Fibroblast of skin of right biceps (primary cell): ENCODE measurements around the gene APC2.

Experiments used
- DNase-seq: peaks from one replicate; pipeline ENCODE4 v3.0.0-alpha.2; 2013

The APC2 gene

GRCh38 chr19:1482361-1483130 is 32.6 kb downstream of the APC2 start:
- no peak for DNase-seq

DNA sequence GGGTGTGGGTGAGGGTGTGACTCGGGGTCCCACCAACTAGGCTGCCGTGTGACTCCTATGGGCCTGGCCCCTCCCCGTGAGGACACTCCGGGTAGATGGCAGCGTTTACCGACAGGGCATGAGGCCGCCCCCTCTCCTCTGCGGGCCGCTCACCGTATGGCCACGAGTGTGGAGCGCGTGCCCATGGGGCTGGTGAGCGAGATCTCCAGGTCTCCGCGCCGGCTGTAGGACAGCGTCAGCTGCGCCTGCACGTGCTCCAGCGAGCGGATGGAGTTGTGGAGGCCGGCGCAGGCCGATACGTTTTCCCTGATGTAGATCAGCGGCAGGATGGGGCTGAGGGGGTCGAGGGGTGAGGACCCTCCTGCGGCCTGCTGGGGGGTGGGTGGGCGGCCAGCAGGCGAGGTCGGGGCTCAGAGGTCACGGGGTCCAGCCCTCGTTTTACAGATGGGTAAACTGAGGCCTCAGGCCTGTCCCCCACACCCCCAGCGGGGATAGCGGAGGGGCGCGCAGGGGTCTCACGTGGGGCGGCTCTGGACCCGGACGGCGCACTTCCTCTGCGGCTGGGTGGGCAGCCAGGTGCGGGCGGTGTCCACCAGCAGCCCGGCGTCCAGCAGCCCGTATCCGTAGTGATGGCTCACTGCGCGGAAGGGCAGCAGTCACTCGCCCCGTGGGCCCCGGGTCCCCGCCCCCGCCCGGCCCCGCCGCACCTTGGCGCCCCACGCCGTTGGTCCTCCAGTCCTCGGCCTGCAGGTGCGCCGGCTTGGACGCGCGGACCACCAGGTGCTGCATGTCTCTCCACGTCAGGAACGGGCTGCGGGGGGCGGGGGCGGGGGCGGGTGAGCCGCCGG is 33.4 kb downstream of the APC2 start:
- no peak for DNase-seq

- no peak for DNase-seq
These were observed 34.1 kb downstream of the APC2 start for GRCh38 chr19:1483979-1484428.

- DNase-seq = no peak
These were observed 37.0 kb downstream of the APC2 start for GRCh38 chr19:1486720-1487575.

DNA sequence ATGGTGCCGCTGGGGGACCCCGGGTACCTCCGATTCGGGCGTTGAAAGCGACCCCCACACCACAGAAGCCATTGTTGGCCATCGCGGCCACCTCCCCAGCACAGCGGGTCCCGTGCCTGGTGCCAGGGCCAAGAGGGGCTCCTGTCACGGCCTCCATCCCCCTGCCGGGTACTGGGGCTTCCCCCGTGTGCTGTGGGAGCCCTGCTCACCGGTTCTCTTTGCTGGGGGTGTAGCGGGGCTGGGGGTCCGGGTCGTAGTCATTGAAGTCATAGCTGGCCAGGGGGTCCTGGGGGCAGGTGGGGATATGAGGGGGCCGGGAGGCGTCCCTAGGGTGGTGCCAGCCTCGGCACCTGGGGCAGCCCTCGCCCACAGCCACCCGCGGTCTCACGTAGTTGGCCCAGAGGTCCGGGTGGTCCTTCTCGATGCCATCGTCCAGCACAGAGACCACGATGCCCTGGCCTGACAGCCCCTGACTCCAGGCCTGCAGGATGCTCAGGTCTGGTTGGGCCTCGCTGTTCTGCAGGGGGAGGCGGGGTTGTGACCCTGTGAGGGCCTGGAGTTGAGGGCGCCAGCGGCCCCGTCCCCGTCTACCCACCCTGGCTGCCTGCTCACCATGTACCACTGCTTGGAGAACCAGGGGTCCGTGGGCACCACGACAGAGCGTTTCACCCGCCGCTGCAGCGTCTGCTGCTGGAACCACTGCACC is 37.8 kb downstream of the APC2 start:
- no peak for DNase-seq

- DNase-seq = no peak
These were observed 38.3 kb downstream of the APC2 start for GRCh38 chr19:1488282-1488601.

DNA sequence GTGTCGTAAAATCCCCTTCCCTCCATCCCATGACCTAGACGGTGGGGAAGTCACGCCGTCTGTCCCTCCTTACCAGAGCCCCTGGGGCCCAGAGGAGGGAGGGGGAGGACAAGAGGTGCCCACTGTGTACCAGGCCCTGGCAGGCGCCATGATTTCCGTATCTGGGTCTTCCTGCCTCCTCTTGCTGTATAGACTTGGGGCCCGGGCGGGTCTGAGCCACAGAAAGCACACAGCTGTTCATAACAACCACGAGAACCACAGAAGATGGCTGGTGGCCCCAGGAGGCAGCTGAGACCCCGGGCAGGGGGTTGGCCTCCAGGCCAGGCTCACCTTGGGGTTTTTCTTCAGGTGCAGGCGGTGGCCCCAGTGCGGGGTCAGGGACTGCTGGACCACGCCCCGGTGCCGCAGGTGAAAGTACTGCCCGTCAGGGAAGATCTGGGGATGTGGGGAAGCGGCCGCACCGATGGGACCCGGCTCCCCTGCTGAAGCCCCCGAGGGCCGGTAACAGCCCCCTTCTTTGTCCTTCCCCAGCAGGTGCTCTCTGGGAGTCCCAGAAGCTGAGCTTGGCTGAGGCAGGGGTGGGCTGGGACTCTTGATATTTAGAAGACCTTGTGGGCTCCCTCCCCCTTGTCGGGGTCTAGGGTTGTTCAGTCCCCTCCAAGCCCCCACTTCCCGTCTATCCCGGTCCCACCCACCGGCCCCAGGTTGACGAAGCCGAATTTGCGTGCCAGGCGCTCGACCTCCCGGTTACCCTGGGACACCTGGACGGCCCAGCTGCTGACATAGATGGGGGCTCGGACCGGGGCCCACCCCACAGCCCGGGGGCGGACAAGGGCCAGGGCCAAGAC is 39.8 kb downstream of the APC2 start:
- no peak for DNase-seq

DNA sequence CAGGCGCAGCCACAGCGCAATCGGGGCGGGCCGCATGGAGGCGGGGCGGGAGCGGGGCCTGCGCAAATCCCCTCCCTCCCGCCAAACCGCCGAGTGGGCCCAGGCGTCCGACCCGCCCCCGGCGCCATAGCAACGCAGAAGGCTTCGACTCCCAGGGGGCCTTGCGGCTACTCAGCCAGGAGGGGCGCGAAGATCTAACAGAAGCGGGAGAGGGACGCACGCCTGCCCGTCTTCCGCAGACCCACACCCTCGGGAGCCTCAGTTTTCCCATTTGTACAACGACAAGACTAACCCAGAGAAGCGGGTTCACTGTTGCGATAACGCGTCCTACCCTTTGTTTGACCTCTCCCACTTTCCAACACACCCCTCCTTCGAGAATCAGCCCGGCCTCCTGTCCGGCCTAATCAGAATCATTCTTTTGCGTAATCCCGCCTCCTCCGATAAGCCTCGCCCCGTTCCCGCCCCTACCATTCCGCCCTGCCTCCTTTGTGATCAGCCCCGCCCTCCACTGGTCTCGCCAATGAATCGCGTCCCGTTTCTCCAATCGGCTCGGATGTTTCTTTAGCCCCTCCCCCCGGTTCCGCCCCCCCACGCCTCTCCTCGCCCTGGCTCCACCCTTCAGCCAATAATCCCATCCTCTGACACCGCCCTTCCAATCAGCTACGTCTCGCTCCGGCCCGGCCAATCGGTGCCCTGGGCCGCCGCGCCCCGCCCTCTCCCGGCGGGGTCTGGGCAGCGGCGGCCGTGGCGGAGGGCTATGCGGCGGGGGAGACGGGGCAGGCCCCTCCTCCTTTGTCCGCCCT is 40.6 kb downstream of the APC2 start, which contains the start of gene PCSK4:
PCSK4 (minus strand) TSS at position 40 of the 803 bp plus-strand sequence; CDS start at position 36, 4 bp downstream.
- peak; percentile 99 for DNase-seq

GRCh38 chr19:1491114-1491848 is 41.4 kb downstream of the APC2 start, which contains the start of gene REEP6:
REEP6 (plus strand) TSS chr19:1491181; CDS start chr19:1491270, 89 bp downstream.
- no peak for DNase-seq

- no peak for DNase-seq
These were observed 41.9 kb downstream of the APC2 start for GRCh38 chr19:1491849-1492170.

DNA sequence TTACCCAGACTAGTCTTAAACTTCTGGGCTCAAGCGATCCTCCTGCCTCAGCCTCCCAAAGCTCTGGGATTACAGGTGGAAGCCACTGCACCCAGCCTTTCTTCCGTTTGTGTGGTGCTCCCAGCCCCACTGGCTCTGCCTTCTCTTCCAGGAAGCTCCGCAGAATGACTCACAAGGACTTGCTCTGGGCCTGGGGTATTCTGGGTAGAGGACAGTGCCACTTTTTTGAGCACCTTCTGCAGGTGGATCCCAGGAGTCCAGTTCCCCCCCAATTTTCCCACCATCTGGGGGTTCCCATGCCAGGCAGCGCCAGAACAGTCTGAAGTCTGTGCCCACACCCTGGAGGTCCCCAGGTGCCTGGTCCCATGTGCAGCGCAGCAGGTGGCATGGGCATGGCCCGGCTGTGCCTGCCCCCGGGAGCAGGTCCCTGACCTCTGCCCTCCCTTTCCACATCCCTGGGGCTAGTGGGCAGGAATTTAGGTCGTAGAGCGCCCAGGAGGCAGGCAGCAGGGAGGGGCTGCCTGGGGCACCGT is 42.6 kb downstream of the APC2 start:
- DNase-seq = no peak

GRCh38 chr19:1494115-1494815 is 44.3 kb downstream of the APC2 start:
- no peak for DNase-seq

GRCh38 chr19:1495051-1495798 is 45.3 kb downstream of the APC2 start:
- no peak for DNase-seq

GRCh38 chr19:1495799-1496713 is 46.1 kb downstream of the APC2 start:
- DNase-seq = no peak

DNA sequence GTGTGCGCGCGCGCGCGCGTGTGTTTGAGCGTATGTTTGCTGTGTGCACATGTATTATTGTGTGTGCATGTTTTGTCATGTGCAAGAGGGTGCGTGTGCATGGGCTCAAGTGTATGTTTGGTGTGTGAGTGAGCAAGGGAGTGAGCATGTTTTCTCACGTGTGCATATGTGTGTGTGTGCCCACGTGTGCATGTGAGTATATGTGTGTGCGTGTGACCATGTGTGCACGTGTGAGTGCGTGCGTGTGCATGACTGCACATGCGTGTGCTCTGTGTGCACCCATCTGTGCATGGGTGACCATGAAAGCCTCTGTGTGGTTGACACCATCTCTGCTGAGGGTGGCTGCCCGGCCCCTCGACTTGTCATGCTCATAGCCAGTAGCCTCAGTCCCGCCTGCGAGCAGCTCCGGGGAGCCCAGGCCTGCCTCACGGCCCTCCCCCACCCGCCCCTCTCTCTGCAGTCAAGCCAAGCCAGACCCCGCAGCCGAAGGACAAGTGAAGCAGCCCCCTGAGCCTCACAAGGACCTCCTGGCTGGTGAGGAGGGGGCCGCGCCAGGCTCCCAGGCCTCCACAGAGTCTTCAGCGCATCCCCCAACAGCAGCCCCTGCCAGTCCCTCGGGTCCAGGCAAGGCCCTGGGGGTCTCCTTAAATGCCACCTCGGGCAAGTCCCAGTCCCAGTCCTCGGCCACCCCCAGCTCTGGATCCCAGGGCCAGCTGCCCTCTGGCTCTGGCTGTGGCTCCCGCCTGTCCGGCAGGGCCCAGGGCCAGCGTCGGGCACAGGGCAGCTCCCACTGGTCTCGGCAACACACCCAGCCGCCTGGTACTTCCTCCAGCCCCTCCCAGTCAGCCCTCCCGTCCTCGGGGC is 47.0 kb downstream of the APC2 start:
- DNase-seq = no peak
